Natural killer cell (primary cell): ENCODE data around the gene KRT72. TPM values are rescaled to one million over a fixed set of nuclear protein-coding genes. Genes with fewer than 3 reads are reported as not detected.

ENCODE experiments used
- ATAC-seq, 3 donors: fragments of 150-1000 bp in 2 of 3; fragments of 200-7000 bp in 1 of 3; cut with Tn5 transposase; 1 replicate in 1 of 3; 2 replicates in 2 of 3; pipeline ENCODE4 v1.10.0; 2021; ENCODE audit warnings: mild to moderate bottlenecking in 2 of 3, moderate library complexity in 2 of 3
- DNase-seq, 2 donors: peaks; one replicate each; pipeline versions ENCODE4 v3.0.0 to v3.0.0-alpha.2; 2013 to 2021; ENCODE audit warnings: mixed read lengths in 1 of 2
- H3K27ac ChIP-seq: one replicate; pipeline ENCODE4 v1.5.1; 2013; ENCODE audit warnings: mild to moderate bottlenecking, low read length
- H3K27me3 ChIP-seq: one replicate; pipeline ENCODE4 v1.6.1; 2013; ENCODE audit warnings: low read length; ENCODE audit not compliant: control insufficient read depth, insufficient read depth
- H3K36me3 ChIP-seq: one replicate; pipeline ENCODE4 v1.6.1; 2013; ENCODE audit warnings: low read length; ENCODE audit not compliant: control insufficient read depth, insufficient read depth
- H3K4me1 ChIP-seq: one replicate; pipeline ENCODE4 v1.6.1; 2013; ENCODE audit warnings: low read length; ENCODE audit not compliant: control insufficient read depth, insufficient read depth
- H3K4me3 ChIP-seq: one replicate; pipeline ENCODE4 v1.5.1; 2013; ENCODE audit warnings: low read length
- H3K9me3 ChIP-seq: one replicate; pipeline ENCODE4 v1.6.1; 2013; ENCODE audit warnings: low read length; ENCODE audit not compliant: control insufficient read depth, insufficient read depth
- H3K27ac Mint-ChIP-seq, 2 donors: one replicate each; pipeline ENCODE4 v1.8.0; 2022; ENCODE audit warnings: mild to moderate bottlenecking in 2 of 2, mixed read lengths in 2 of 2, moderate library complexity in 1 of 2
- H3K27me3 Mint-ChIP-seq, 2 donors: one replicate each; pipeline ENCODE4 v1.8.0; 2022; ENCODE audit warnings: low read depth in 2 of 2, mixed read lengths in 2 of 2
- H3K36me3 Mint-ChIP-seq: one replicate; pipeline ENCODE4 v1.8.0; 2022; ENCODE audit warnings: mixed read lengths
- H3K4me1 Mint-ChIP-seq, 2 donors: one replicate each; pipeline ENCODE4 v1.8.0; 2022; ENCODE audit warnings: mixed read lengths in 2 of 2
- H3K4me3 Mint-ChIP-seq: one replicate; pipeline ENCODE4 v1.8.0; 2022; ENCODE audit warnings: mild to moderate bottlenecking, moderate library complexity, mixed read lengths
- H3K9me3 Mint-ChIP-seq, 2 donors: one replicate each; pipeline ENCODE4 v1.8.0; 2022; ENCODE audit warnings: mixed read lengths in 2 of 2
- WGBS: methylation state at CpG from one replicate; pipeline ENCODE4 v1.1.7; 2013; ENCODE audit warnings: missing lambda C conversion rate; ENCODE audit not compliant: insufficient coverage; 5-methylcytosine and 5-hydroxymethylcytosine counted together
- intact Hi-C: fragments of 100-400 bp; cut with micrococcal nuclease; formaldehyde crosslinking; loops from one replicate; pipeline ENCODE4 v1.14.2; 2022
- total RNA-seq, 4 donors: library from RNA; stranded (reverse); fragments of 120-200 nt in 1 of 4; gene quantifications; one replicate each; pipeline versions ENCODE4 v1.2.3 to v1.2.4, GENCODE V29; 2013 to 2022
- TF ChIP-seq, protein P1 (sequence below): fragments of 200-600 bp; IDR thresholded peaks from one replicate; pipeline ENCODE4 v1.8.0; 2022; ENCODE audit warnings: antibody characterized with exemption

Gene KRT72
- total RNA-seq, 3 donors from 2014 or later (not counting 1 experiment from before 2014, with no cell fraction given), result 21.9 to 136 (median 38.0) TPM

DNA sequence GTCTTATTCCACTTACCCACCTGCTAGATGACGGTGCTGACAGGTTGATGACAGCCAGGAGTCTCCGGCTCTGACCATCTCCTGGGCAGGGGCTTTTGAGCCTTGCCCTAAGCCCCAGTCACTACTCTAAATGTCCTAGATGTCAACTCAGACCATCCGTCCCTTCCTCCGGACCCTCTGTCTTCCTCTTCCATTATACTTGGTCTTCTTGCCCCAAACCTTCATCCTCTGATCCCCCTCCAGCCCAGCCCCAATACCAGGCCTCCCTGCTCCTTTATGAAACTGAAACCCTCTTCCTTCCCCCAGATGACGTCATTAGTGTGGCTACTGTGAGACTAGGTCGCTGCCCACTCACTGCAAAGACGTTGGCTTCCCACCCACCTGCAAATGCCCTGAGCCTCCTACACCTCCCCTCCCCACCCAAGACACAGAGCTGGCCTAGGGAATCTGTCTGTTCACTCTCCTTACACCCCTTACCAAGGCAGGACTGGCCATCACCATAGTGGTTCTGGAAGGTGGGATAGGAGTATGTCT lies 58.4 kb downstream of the KRT72 start:
- intact Hi-C loops, result no loop called here
- WGBS, result 64% methylated on average over 7 of the region's 7 CpGs

DNA sequence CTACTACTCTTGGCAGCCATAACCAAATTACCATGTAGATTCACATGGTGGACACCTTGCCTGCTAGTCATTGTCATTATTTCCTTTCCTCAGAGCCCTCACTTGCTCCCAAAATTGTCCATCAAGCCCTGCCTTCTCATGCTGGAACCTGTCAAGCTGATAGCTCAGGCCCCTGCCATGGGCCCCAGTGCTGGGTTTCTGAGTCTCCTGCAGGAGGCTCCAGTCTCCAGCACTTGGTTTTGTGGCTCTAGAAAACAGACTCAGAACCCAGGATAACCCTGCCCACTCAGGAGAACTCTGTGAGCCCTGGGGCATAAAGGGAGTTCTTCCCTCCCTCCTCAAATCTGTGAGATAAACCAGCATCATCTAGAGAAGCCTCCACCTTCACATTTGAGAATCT lies 59.1 kb downstream of the KRT72 start:
- H3K4me3 ChIP-seq, result no peak overlapping the region
- H3K27ac ChIP-seq, result no peak overlapping the region
- H3K9me3 ChIP-seq, result no peaks in the 10 kb centered on the region
- no peaks in the 10 kb centered on the region for H3K27me3 ChIP-seq
- intact Hi-C loops, result no loop called here
- H3K27ac Mint-ChIP-seq, result no peak overlapping the region
- ATAC-seq (peak in 1 of 3 donors; percentile 41), DNase-seq (peak in 1 of 2 donors; percentile 27)
- no peaks in the 10 kb centered on the region for H3K36me3 Mint-ChIP-seq
- H3K4me1 Mint-ChIP-seq, result peaks cover 19 to 30% of the 10 kb centered on the region in 2 donors
- H3K4me1 ChIP-seq, result peaks cover 12% of the 10 kb centered on the region
- TF ChIP-seq, protein P1, sequence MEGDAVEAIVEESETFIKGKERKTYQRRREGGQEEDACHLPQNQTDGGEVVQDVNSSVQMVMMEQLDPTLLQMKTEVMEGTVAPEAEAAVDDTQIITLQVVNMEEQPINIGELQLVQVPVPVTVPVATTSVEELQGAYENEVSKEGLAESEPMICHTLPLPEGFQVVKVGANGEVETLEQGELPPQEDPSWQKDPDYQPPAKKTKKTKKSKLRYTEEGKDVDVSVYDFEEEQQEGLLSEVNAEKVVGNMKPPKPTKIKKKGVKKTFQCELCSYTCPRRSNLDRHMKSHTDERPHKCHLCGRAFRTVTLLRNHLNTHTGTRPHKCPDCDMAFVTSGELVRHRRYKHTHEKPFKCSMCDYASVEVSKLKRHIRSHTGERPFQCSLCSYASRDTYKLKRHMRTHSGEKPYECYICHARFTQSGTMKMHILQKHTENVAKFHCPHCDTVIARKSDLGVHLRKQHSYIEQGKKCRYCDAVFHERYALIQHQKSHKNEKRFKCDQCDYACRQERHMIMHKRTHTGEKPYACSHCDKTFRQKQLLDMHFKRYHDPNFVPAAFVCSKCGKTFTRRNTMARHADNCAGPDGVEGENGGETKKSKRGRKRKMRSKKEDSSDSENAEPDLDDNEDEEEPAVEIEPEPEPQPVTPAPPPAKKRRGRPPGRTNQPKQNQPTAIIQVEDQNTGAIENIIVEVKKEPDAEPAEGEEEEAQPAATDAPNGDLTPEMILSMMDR, result no peak
- H3K27me3 Mint-ChIP-seq, result peaks cover 0 to 13% of the 10 kb centered on the region in 2 donors
- no peak overlapping the region for H3K4me3 Mint-ChIP-seq
- H3K36me3 ChIP-seq, result no peaks in the 10 kb centered on the region
- H3K9me3 Mint-ChIP-seq, result no peaks in the 10 kb centered on the region

More for the DNA sequence above, 58.4 kb downstream of the KRT72 start:
- Histone ChIP-seq H3K36me3 (no peaks in the 10 kb centered on the region), H3K4me3 (no peak overlapping the region), H3K27ac (no peak overlapping the region), H3K4me1 (peaks cover 12% of the 10 kb centered on the region), H3K27me3 (no peaks in the 10 kb centered on the region), H3K9me3 (no peaks in the 10 kb centered on the region)
- no peaks in the 10 kb centered on the region for H3K9me3 Mint-ChIP-seq
- H3K27ac Mint-ChIP-seq, result peak overlapping the region in 1 of 2 donors; percentile 54
- ATAC-seq, result peak; percentile 26 to 70 (median 68)
- TF ChIP-seq, protein P1, result no peak
- H3K4me3 Mint-ChIP-seq, result no peak overlapping the region
- peaks cover 0 to 9% of the 10 kb centered on the region in 2 donors for H3K27me3 Mint-ChIP-seq
- H3K4me1 Mint-ChIP-seq, result peaks cover 19 to 34% of the 10 kb centered on the region in 2 donors
- DNase-seq, result no peak
- no peaks in the 10 kb centered on the region for H3K36me3 Mint-ChIP-seq

DNA sequence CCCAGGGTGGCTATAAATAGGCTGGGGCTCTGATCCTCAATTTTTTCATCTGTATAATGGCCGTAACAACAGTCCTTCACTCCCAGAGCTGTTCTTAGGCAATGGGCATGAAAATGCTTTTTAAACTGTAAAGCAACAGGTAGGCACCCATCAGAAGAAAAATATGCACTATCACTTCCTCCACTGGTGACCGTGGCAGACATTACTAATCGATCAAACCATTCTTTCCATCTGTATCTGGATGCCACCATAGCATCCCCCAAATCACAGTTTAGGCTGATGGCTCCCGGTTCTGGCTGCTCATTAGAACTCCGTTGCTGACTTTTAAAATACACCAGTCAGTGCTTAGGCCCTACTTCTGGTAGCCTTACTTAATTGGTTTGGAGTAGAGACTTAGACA lies 59.6 kb downstream of the KRT72 start:
- Histone ChIP-seq H3K9me3 (no peaks in the 10 kb centered on the region), H3K27ac (no peak overlapping the region), H3K36me3 (no peaks in the 10 kb centered on the region), H3K4me1 (peaks cover 12% of the 10 kb centered on the region), H3K4me3 (no peak overlapping the region), H3K27me3 (no peaks in the 10 kb centered on the region)
- Mint-ChIP-seq H3K4me1 (peaks cover 18 to 28% of the 10 kb centered on the region in 2 donors), H3K36me3 (no peaks in the 10 kb centered on the region), H3K27me3 (peaks cover 0 to 15% of the 10 kb centered on the region in 2 donors), H3K4me3 (no peak overlapping the region), H3K27ac (no peak overlapping the region), H3K9me3 (no peaks in the 10 kb centered on the region)
- WGBS, result 93% methylated on average over 5 of the region's 5 CpGs
- TF ChIP-seq, protein P1, result no peak
- DNase-seq (no peak), ATAC-seq (no peak)
- intact Hi-C loops, result no loop called here

DNA sequence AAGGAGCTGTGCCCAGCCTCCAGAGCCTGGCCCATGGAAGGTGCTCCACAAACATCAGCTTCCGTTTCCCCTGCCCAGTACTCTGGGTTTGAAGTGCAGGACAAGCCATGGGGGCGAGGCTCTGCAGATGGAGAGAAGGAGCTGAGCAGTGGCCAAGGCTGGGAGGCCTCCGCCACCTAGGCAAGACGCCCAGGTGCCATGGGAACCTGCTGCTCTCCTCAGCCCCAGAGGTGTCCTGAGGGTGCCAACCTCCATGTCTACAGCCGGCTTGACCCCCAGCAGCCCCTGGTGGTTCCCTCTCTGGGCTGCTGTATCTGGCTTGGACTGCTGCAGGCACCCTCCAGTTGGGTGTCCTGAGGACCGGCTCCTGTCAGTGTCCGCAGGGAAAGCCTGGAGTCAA lies 60.7 kb downstream of the KRT72 start:
- H3K4me1 Mint-ChIP-seq, result peaks cover 12 to 23% of the 10 kb centered on the region in 2 donors
- H3K9me3 Mint-ChIP-seq, result no peaks in the 10 kb centered on the region
- no peak overlapping the region for H3K27ac Mint-ChIP-seq
- H3K27me3 Mint-ChIP-seq, result peaks cover 0 to 9% of the 10 kb centered on the region in 2 donors
- Histone ChIP-seq H3K36me3 (no peaks in the 10 kb centered on the region), H3K27ac (no peak overlapping the region), H3K9me3 (no peaks in the 10 kb centered on the region), H3K4me3 (no peak overlapping the region), H3K4me1 (peaks cover 12% of the 10 kb centered on the region), H3K27me3 (no peaks in the 10 kb centered on the region)
- ATAC-seq (no peak), DNase-seq (no peak)
- no peak overlapping the region for H3K4me3 Mint-ChIP-seq
- TF ChIP-seq, protein P1, result no peak
- WGBS, result 87% methylated on average over 7 of the region's 7 CpGs
- intact Hi-C loops, result no loop called here
- H3K36me3 Mint-ChIP-seq, result no peaks in the 10 kb centered on the region
